Measurements from ENCODE around the gene RIOK2.

DNA sequence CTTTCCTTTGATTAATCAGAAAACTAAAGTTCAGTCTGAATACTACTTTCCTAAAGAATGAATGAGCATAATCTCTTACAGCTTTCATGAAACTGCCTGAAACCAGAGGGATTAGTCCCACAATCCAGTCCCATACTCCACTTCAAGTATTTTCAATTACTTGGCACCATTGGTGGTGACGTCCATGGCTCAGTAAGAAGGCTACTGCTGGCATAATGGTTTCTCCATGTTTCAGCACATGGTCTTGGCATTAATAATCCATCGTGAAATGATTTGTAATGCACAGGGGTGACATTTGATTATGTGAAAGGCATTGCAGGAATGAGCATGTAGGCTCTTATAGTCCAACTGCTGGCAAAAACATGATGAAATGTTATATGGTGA lies 64.0 kb downstream of the RIOK2 start:
- TF ChIP-seq TAF1 (IDR thresholded peaks at IDR 0.05; ENCODE audit: low read depth, low read length): no peak
- no peak for TF ChIP-seq POLR2A (IDR thresholded peaks at IDR 0.05; ENCODE audit: low read depth, low read length)
- TF ChIP-seq POLR2AphosphoS5 (IDR thresholded peaks at IDR 0.05; ENCODE audit: low read depth, low read length): no peak
- no peak for TF ChIP-seq PAX5 (IDR thresholded peaks at IDR 0.05; ENCODE audit: insufficient read depth, low read length, severe bottlenecking)
- TF ChIP-seq POU2F2 (IDR thresholded peaks at IDR 0.05; ENCODE audit: low read depth, low read length): no peak
